Memory B cell (primary cell): ENCODE measurements around the gene MBD1.
"Not testable (repeated sequence)": the region's sequence is repeated elsewhere in the genome, so short reads cannot be mapped to it uniquely, and the experiment has no call there.

Experiments used
- ATAC-seq: fragments of 150-1000 bp; cut with Tn5 transposase; 2 replicates; pipeline ENCODE4 v1.10.0; 2021; ENCODE audit warnings: low read depth, mild to moderate bottlenecking, moderate library complexity
- DNase-seq, 2 donors: peaks; one replicate each; pipeline ENCODE4 v3.0.0; 2022; ENCODE audit warnings: low spot score in 2 of 2
- H3K27ac Mint-ChIP-seq: one replicate; pipeline ENCODE4 v1.8.0; 2022; ENCODE audit warnings: mild to moderate bottlenecking, moderate library complexity, mixed read lengths
- H3K27me3 Mint-ChIP-seq: one replicate; pipeline ENCODE4 v1.8.0; 2022; ENCODE audit warnings: mixed read lengths
- H3K36me3 Mint-ChIP-seq: one replicate; pipeline ENCODE4 v1.8.0; 2022; ENCODE audit warnings: mild to moderate bottlenecking, mixed read lengths
- H3K4me1 Mint-ChIP-seq: one replicate; pipeline ENCODE4 v1.8.0; 2022; ENCODE audit warnings: mixed read lengths
- H3K4me3 Mint-ChIP-seq: one replicate; pipeline ENCODE4 v1.8.0; 2022; ENCODE audit warnings: mild to moderate bottlenecking, moderate library complexity, mixed read lengths
- H3K9me3 Mint-ChIP-seq: one replicate; pipeline ENCODE4 v1.8.0; 2022; ENCODE audit warnings: mixed read lengths

MBD1 gene, protein sequence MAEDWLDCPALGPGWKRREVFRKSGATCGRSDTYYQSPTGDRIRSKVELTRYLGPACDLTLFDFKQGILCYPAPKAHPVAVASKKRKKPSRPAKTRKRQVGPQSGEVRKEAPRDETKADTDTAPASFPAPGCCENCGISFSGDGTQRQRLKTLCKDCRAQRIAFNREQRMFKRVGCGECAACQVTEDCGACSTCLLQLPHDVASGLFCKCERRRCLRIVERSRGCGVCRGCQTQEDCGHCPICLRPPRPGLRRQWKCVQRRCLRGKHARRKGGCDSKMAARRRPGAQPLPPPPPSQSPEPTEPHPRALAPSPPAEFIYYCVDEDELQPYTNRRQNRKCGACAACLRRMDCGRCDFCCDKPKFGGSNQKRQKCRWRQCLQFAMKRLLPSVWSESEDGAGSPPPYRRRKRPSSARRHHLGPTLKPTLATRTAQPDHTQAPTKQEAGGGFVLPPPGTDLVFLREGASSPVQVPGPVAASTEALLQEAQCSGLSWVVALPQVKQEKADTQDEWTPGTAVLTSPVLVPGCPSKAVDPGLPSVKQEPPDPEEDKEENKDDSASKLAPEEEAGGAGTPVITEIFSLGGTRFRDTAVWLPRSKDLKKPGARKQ

DNA sequence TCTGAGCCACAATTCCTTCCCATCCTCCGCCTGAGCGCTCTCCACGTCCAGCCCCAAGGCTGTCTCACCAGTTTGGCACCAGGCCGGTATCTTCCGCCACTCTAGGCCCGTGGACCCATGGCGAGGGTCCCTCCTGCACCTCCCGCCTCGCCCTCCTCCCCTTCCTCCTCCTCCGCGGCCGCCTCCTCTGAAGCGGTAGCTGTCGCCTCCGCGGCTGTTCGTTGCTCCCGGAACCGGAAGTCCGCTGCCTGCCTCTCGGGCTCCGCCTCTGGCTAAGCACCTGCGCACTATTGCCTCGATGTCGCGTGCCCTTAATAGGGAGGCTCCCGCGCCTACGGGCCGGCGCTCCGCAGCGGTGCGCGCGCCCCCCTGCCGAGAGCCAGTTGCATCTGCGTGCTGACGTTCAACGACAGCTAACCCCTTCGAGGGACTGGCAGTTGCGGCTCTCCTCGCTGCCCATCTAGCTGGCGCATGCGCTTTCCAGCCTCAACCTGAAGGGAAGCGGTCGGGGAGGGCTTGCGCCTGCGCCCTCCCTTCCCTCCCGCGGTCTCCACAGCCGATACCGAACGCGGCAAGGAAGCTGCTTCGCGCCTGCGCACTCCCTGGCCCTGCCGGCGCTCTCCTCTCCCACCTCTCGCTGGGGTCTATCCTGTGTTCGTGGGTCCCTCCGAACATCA, at the start of gene MBD1:
Gene MBD1 (minus strand): TSS at position 229 of the 677 bp plus-strand sequence. CDS start 1,531 bp downstream, outside the sequence.
- Mint-ChIP-seq H3K4me3 (peak within 1 kb of the TSS; percentile 99), H3K27me3 (no peaks in the 10 kb centered on the region), H3K9me3 (peaks cover 2% of the 10 kb centered on the region), H3K36me3 (peaks cover 46% of the 10 kb centered on the region), H3K4me1 (peaks cover 35% of the 10 kb centered on the region), H3K27ac (peak within 1 kb of the TSS; percentile 96)
- DNase-seq (peak; percentile 94), ATAC-seq (peak; percentile 89)

DNA sequence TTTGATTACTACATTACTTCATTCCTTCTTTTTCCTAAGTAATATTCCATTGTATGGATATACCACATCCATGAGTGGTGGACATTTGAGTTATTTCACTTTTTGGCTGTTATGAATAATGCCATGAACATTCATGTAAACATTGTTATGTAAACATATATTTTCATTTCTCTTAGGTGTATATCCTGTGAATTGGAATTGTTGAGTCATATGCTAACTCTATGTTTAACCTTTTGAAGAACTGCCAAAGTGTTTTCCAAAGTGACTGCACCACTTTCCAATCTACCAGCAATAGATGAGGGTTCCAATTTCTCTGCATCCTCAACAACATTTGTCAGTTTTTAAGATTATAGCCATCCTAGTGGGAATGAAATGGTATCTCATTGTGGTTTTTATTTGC, 48.9 kb upstream of the MBD1 start:
- Mint-ChIP-seq H3K9me3 (no peaks in the 10 kb centered on the region), H3K27me3 (peaks cover 2% of the 10 kb centered on the region), H3K27ac (no peak overlapping the region), H3K4me3 (no peak overlapping the region), H3K36me3 (peaks cover 2% of the 10 kb centered on the region), H3K4me1 (peaks cover 31% of the 10 kb centered on the region)
- DNase-seq = no peak
- no peak for ATAC-seq

GRCh38 chr18:50327983-50328382, 46.7 kb upstream of the MBD1 start:
- H3K36me3 Mint-ChIP-seq = peaks cover 4% of the 10 kb centered on the region
- ATAC-seq (no peak), DNase-seq (no peak)
- no peak overlapping the region for H3K27ac Mint-ChIP-seq
- H3K4me3 Mint-ChIP-seq = no peak overlapping the region
- H3K4me1 Mint-ChIP-seq = peaks cover 20% of the 10 kb centered on the region
- peaks cover 2% of the 10 kb centered on the region for H3K27me3 Mint-ChIP-seq
- H3K9me3 Mint-ChIP-seq = peaks cover 4% of the 10 kb centered on the region

GRCh38 chr18:50320719-50321118, 39.4 kb upstream of the MBD1 start:
- DNase-seq (no peak), ATAC-seq (peak; percentile 53)
- H3K4me3 Mint-ChIP-seq = peak overlapping the region; percentile 68
- peaks cover 4% of the 10 kb centered on the region for H3K9me3 Mint-ChIP-seq
- H3K27ac Mint-ChIP-seq = peak overlapping the region; percentile 19
- peaks cover 19% of the 10 kb centered on the region for H3K4me1 Mint-ChIP-seq
- peaks cover 3% of the 10 kb centered on the region for H3K36me3 Mint-ChIP-seq
- peaks cover 1% of the 10 kb centered on the region for H3K27me3 Mint-ChIP-seq

DNA sequence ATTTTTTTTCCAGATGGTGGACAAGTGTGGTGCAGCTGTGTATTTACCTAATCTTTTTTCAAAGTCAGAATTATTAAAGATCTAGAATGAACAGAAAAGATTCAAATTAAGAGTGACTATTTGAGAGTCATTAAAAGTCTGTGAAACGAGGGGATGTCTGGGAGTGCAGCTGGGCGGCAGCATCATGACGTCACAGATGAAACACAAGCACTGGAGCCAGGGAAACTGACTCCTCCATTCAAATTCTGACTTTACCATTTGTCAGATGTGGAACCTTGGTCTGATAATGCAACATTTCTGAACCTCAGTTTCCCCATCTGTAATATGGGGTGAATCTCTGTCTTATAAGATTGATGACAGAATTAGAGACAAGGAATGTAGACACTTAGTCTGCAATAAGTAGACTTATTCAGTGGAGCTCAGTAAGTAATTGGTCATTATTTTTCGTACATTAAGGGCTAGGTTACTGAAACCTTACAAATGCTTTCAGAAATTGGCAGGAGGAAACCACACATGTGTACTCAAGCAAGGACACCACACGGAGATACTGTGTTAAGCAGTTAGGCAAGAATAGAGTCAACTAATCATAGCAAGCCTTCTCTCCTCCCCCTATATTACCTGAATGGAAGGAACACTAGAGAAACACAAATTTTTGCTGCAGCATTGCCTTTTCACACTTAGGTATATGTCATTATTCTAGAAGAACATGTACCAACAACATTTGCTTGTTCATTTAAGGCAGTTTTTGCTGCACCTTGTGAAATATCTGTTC, 34.0 kb upstream of the MBD1 start:
- no peak for DNase-seq
- Mint-ChIP-seq H3K27me3 (peaks cover 1% of the 10 kb centered on the region), H3K36me3 (no peaks in the 10 kb centered on the region), H3K27ac (no peak overlapping the region), H3K9me3 (no peaks in the 10 kb centered on the region), H3K4me3 (peak overlapping the region; percentile 45), H3K4me1 (peaks cover 31% of the 10 kb centered on the region)
- peak; percentile 79 for ATAC-seq

GRCh38 chr18:50313873-50314460, 32.6 kb upstream of the MBD1 start:
- Mint-ChIP-seq H3K27ac (no peak overlapping the region), H3K4me1 (peaks cover 29% of the 10 kb centered on the region), H3K4me3 (no peak overlapping the region), H3K36me3 (no peaks in the 10 kb centered on the region), H3K9me3 (no peaks in the 10 kb centered on the region), H3K27me3 (peaks cover 1% of the 10 kb centered on the region)
- ATAC-seq (no peak), DNase-seq (no peak)

DNA sequence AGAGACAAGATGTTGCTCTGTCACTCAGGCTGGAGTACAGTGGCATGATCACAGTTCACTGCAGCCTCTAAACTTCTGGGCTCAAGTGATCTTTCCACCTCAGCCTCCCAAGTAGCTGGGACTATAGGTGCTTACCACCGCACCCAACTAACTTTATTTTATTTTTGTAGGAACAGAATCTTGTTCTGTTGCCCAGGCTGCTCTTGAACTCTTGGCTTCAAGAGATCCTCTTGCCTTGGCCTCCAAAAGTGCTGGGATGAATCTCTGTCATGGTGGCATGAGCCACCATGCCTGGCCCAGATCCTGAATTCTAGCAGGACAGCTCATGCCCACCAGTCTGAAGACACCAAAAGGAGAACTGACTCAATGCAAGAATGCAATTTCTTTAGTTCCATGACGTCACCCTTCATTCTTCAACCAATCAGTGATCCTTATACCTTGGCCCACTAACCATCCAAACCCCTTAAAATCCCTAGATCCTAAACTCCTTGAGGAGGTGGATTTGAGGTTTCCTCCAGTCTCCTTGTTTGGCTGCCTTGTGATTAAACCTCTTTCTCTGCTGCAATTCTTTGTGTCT, 31.8 kb upstream of the MBD1 start:
- Mint-ChIP-seq H3K27me3 (peaks cover 1% of the 10 kb centered on the region), H3K4me1 (peaks cover 33% of the 10 kb centered on the region), H3K9me3 (no peaks in the 10 kb centered on the region), H3K27ac (peak overlapping the region; percentile 80), H3K4me3 (peak overlapping the region; percentile 6), H3K36me3 (no peaks in the 10 kb centered on the region)
- no peak for ATAC-seq
- DNase-seq = no peak

DNA sequence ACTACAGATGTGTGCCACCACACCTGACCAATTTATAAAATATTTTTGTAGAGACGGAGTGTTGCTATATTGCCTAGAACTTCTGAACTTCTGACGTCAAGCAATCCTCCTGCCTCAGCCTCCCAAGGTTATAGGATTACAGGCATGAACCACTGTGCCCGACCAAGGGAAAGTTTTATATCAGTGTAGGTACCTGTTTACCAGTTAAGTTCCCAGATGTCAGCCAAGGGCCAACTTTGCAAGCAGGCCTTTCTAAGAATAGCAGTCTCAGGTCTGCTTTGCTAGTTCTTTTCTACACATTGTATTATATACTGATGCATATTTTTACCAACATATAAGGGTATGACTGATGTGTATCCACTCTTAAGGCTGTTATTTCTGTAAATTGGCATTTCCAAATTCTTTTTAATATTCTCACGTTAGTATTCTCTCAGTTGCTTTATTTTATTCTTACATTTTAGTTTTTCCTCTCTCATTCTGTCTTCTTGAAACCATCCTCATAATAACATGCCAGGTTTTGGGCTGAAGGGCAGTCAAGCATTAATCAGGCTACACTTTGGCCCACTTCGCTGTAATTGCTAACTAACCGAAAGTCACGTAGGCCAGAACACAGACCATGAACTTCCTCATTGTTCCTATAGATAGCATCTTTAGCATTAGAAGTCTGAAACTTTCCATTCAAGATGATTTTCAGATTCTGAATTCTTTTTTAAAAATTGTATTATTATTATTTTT, 31.1 kb upstream of the MBD1 start:
- peaks cover 1% of the 10 kb centered on the region for H3K27me3 Mint-ChIP-seq
- H3K4me1 Mint-ChIP-seq = peaks cover 38% of the 10 kb centered on the region
- peak overlapping the region; percentile 80 for H3K27ac Mint-ChIP-seq
- H3K9me3 Mint-ChIP-seq = no peaks in the 10 kb centered on the region
- ATAC-seq = peak; percentile 79
- peak in 1 of 2 donors; percentile 26 for DNase-seq
- no peaks in the 10 kb centered on the region for H3K36me3 Mint-ChIP-seq
- peak overlapping the region; percentile 56 for H3K4me3 Mint-ChIP-seq

DNA sequence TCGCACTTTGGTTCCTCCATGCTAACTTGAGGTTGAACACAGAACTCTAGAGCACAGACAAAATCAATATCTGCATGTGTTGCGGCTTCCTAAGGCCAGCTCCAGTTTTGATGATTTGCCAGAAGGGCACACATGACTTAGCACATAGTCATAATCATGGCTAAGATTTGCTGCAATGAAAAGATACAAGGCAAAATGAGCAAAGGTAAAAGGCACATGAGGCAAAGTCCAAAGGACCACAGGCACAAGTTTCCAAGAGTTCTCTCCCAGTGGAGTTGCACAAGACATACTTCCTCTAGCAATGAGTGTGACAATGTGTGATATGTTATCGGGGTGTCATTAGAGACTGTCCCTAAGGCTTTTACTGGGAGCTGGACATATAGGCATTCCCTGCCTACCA, 30.3 kb upstream of the MBD1 start:
- Mint-ChIP-seq H3K36me3 (no peaks in the 10 kb centered on the region), H3K27ac (no peak overlapping the region), H3K27me3 (no peaks in the 10 kb centered on the region), H3K4me1 (peaks cover 42% of the 10 kb centered on the region), H3K4me3 (no peak overlapping the region), H3K9me3 (no peaks in the 10 kb centered on the region)
- DNase-seq = no peak
- no peak for ATAC-seq

GRCh38 chr18:50310080-50310479, 28.8 kb upstream of the MBD1 start:
- ATAC-seq = no peak
- DNase-seq = no peak
- Mint-ChIP-seq H3K4me1 (peaks cover 33% of the 10 kb centered on the region), H3K27me3 (no peaks in the 10 kb centered on the region), H3K27ac (no peak overlapping the region), H3K9me3 (no peaks in the 10 kb centered on the region), H3K4me3 (no peak overlapping the region), H3K36me3 (no peaks in the 10 kb centered on the region)

DNA sequence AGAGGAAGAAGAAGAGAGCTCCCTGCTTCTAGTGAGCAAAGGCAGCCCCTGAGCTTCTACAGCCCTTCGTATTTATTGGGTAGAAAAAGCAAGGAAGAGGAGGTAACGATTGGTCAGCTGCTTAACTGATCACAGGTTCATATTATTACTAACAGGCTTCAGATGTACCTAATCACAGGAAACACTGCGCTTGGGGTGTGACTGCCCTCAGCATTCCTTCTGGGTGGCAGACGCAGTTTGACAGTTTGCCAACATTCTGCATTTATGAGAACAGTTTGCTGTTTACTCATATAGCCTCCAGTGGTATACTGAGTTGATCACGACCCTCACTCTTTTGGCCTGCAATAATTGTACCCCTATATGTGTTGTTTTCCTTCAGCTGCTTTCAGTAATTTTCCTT, 27.5 kb upstream of the MBD1 start:
- H3K36me3 Mint-ChIP-seq, ATAC-seq, DNase-seq, H3K9me3 Mint-ChIP-seq, H3K27me3 Mint-ChIP-seq, H3K27ac Mint-ChIP-seq: not testable (repeated sequence)
- H3K4me3 Mint-ChIP-seq = peak overlapping the region; percentile 89
- peaks cover 27% of the 10 kb centered on the region for H3K4me1 Mint-ChIP-seq

- H3K4me3 Mint-ChIP-seq = peak overlapping the region; percentile 89
- peak; percentile 98 for ATAC-seq
- H3K4me1 Mint-ChIP-seq = peaks cover 21% of the 10 kb centered on the region
- peak; percentile 74 to 80 for DNase-seq
- H3K36me3 Mint-ChIP-seq = no peaks in the 10 kb centered on the region
- H3K27me3 Mint-ChIP-seq = no peaks in the 10 kb centered on the region
- no peaks in the 10 kb centered on the region for H3K9me3 Mint-ChIP-seq
- H3K27ac Mint-ChIP-seq = peak overlapping the region; percentile 10
These were observed 26.6 kb upstream of the MBD1 start for GRCh38 chr18:50307738-50308470.
